GM19328 (cell line): Measurements from ENCODE around the gene RIPOR2.
"Not testable (repeated sequence)": the region's sequence is repeated elsewhere in the genome, so short reads cannot be mapped to it uniquely, and the experiment has no call there.

Source experiments
- ATAC-seq: cut with Tn5 transposase; IDR thresholded peaks from one replicate; pipeline ENCODE4 v1.9.1; 2021; ENCODE audit warnings: mild to moderate bottlenecking, moderate library complexity; ENCODE audit not compliant: unreplicated experiment

The RIPOR2 gene

DNA sequence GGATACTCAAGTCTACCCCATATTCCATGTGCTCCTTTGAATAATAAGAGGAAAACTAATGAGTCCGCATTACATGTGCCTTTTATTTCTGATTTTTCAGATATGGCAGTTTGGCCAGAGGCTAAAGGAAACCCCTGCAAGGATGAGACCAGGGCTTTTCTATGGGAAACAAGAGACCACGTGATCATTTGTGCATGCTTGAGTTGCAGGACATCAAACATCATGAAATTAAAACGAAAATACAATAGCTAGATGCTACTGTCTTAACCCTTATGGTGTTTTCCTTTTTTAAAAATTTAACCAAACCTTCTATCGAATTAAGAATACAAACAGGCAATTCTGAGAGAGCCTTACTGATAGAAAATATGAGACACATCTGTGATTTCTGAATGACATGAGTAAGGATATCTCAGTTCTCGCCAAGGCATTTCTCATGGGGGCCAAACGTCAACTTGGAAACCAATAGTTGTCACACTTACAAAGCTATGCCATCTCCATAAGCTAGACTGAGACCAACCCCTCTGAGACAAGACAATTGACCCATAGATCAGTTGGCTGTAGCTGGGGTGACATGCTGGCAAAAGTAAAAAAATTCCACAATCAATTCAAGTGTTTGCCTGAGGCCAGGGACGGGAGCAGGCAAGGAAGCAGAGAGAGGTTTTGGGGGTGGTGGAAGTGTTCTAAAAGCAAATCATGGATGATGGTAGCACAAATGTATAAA, 52.8 kb downstream of the RIPOR2 start:
- no peak for ATAC-seq

- no peak for ATAC-seq
Observed at GRCh38 chr6:24882295-24882694, 53.5 kb downstream of the RIPOR2 start.

- no peak for ATAC-seq
Observed at GRCh38 chr6:24881376-24881775, 54.4 kb downstream of the RIPOR2 start.

GRCh38 chr6:24880451-24880850, 55.3 kb downstream of the RIPOR2 start:
- ATAC-seq, result no peak

DNA sequence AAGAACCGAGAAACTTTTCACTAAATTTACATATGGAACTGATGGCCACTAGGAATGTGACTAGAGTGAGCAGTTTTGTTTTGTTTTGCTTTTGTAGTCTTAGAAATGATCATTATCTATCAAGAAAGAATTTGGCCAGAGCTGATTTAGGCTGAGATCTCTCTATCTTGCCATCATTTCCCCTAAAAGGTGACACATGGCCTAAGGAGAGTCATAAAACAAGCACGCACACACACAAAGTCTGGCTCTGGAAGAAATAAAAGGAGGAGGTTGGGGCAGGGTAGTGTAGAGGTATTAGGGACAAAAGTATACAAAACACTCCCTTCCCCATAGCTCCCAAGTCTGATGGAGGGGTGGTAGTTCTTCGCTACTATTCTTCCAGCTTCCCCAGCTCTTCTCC, 56.4 kb downstream of the RIPOR2 start:
- ATAC-seq, result no peak

DNA sequence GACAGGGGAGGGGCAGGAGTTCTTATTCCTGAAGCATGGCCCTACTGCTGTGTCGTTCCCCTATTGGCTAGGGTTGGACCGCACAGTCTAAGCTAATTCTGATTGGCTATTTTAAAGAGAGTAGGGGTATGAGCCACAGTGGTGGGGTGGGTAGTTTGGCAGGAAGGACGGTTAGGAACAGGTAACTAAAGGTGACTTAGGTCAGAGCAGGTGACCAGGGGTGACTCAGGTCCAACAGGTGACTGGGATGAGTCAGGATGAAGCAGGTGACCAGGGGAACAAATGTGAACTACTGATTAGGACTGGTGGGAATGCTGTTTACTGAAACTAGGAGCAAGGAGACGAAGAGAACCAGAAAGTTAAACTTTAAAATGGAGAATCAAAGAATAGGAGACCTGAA, 58.0 kb downstream of the RIPOR2 start:
- not testable (repeated sequence) for ATAC-seq

DNA sequence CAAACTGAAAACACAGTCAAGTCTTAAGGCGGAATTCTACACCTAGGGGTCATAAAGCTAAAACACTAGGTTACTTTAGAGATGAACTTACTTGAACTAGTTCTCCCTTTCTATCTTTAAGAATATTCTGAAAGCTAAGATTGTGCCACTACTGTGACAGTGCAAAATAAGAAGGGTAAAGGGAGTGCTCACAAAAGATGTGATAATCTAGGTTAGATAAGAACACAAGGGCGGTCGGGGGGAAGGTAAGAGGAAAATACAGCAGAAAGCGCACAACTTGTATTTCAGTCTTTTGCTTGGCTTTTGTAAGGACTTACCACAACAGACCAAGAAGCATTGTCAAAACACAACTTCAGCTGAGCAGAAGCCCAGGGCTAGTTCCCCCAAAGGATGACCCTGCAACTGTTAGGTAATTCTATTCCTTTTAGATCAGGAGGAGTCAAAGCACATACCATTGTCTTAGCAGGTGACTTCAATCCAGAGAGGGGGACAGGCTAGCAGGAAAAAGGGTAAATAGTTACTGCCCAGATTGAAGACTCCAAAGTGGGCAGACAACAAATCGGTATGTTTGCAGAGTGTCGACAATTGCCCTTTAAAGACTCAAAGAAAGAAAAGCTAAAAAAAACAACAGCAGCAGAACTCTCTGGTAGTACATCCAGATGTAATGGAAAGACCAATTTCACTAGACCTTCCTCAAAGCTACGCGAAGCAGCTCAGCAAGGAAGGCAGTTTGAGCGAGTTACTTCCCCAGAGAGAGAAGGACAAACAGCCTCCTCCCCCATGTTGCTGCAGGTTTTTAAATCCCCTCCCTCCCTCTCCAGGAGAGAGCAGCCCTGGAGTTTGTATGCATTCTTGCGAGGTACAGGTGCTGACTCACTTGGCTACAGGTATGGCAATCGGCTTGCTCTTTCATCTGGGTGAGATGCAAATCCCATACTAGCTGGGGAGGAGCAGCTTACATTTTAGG, 59.0 kb downstream of the RIPOR2 start:
- ATAC-seq, result no peak

- ATAC-seq, result no peak
Observed at GRCh38 chr6:24875534-24875901, 60.2 kb downstream of the RIPOR2 start.

DNA sequence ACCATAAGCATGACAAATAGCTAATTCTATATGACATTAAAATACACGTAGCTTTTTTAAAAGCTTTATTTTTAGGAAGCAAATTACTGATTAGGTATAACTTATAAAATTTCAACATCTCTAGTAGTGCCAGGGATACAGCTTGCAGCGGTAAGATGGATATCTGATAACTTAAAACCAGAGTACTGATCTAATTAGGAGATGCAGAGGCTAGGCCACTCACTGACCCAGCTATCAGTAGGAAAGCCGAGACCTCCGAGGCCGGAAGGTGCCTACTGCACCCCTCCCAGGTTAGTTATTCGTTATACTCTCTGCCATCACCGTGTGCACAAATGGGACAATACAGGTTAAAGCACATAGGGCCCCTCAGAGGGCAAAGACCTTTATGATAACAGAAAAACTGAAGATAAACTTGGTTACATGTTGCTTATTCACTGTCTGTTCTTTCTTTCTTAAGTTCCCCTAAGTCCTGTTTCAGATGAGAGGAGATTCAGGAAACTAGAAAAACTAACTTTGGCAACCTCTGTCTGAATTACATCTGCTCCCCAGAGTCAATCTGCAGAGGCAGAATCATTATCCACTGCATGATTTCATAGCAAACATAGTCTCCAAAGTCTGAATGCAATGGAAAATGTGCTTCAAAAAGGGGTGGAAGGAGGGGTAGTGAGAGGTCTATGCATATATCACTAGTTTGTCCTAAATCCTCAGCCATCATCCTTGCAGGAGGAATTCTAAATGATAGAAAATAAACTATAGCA, 60.8 kb downstream of the RIPOR2 start:
- no peak for ATAC-seq

DNA sequence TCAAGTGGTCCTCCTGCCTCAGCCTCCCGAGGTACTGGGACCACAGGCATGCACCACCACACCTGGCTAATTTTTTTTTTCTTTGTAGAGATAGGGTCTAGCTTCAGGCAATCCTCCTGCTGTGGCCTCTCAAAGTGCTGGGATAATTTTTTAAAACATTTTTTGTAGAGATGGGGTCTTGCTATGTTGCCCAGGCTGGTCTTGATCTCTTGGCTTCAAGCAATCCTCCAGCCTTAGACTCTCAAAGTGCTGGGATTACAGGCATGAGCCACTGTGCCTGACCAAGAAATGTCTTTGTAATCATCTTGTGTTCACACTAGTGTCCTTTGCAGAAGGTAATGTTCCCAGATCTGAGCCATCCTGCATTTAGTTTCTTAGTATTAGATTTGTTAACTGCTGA, 61.6 kb downstream of the RIPOR2 start:
- no peak for ATAC-seq

GRCh38 chr6:24872779-24873178, 63.0 kb downstream of the RIPOR2 start:
- ATAC-seq, result no peak

DNA sequence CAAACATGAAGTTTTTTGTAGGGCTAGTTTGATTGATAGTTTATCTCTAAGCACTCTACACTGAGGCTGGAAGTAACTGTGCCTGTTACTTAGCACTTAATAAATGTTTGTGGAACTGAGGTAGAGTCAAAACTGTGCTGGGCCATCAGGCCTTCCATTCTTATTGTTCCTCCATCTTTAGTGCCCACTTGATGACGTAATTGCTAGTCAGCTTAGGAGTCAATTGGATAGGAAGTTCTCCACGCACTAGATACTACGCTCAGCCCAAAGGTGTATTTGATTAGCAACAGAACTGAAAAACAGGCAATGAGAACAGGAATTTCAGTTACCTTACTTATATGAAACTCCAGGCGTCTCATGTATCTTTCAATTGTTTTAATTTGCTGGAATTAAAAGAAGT, 67.0 kb downstream of the RIPOR2 start:
- ATAC-seq, result no peak

DNA sequence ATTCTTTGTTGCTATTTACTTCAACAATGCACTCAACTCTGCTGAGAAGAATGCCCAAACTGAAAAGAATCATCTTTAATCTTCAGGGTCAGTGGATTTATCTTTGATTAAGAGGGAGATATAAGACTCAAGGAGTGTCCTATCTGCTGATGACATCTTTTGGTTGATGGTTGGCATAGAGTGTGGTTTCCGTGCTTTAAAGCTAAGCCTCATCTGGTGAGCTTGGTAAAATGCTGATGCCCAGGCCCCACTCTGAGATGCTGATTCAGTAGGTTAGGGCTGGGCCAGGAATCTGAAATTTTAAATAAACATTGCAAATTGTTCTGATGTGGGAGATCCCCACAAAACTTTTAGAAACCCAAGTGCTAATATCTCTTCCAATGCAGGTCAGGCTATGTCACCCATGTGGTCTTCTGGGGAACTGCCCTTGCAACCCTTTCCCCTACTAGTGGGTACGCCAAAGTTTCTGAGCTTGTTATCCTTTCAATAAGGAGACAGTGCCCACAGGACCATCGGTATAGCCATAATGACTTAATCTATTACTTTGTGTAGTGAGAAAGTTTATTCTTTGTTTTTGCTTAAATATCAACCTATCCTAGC, 68.6 kb downstream of the RIPOR2 start:
- ATAC-seq, result no peak

GRCh38 chr6:24865161-24865560, 70.6 kb downstream of the RIPOR2 start:
- no peak for ATAC-seq

DNA sequence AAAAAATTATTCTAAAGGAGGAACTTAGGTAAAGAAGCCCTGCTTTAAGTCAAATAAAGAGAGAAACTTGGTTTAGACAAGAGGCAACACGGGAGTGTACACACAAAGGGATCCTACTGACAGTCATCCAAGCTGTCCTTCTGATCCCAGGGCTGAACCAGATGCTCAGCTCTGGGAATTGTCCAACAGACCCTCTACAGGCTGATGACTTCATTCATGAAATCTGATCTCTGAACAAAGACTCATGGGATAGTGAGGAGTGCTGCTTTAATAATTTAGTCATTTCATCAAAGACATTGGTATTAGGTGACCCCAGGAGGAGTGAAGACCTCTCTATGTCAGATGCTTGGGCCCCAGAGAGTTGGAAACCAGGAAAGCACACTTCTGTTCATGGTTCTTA, 71.4 kb downstream of the RIPOR2 start:
- no peak for ATAC-seq

DNA sequence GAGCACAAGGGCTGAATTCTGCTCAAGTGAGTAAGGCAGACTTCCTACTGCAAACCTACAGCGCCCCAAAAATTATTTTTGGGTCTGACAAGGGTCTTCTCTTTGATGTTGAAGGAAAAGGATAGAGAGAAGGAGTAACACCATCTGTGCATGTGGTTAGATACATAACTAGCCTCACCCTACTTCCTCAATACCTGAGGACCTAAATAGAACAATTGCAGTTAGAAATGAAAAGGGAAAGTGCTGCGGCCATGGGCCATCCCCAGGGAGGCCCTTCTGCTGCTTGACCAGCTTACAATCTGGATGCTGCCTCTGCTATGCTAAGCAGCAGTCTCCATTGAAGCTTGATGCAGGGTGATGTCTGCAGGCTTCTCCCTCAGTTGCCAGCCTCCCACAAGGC, 73.8 kb downstream of the RIPOR2 start:
- peak; percentile 49 for ATAC-seq

GRCh38 chr6:24859608-24860200, 76.1 kb downstream of the RIPOR2 start:
- no peak for ATAC-seq

GRCh38 chr6:24859132-24859531, 76.6 kb downstream of the RIPOR2 start:
- no peak for ATAC-seq

- no peak for ATAC-seq
Observed at GRCh38 chr6:24858177-24858653, 77.5 kb downstream of the RIPOR2 start.

GRCh38 chr6:24856901-24857670, 78.7 kb downstream of the RIPOR2 start:
- ATAC-seq, result no peak
